GM19372 (cell line): ENCODE results near the gene ZG16.
"Not testable (repeated sequence)": the region's sequence is repeated elsewhere in the genome, so short reads cannot be mapped to it uniquely, and the experiment has no call there.

Experiments used
- ATAC-seq: cut with Tn5 transposase; IDR thresholded peaks from one replicate; pipeline ENCODE4 v1.9.1; 2021; ENCODE audit warnings: mild to moderate bottlenecking, low read depth, moderate library complexity; ENCODE audit not compliant: unreplicated experiment

ZG16 gene

GRCh38 chr16:29783094-29783953, 5.3 kb downstream of the ZG16 start:
- ATAC-seq = not testable (repeated sequence)

GRCh38 chr16:29784157-29784556, 6.1 kb downstream of the ZG16 start:
- ATAC-seq = no peak

GRCh38 chr16:29784901-29785500, 6.9 kb downstream of the ZG16 start:
- no peak for ATAC-seq

- ATAC-seq = not testable (repeated sequence)
Measured at GRCh38 chr16:29787155-29787554, 9.1 kb downstream of the ZG16 start.

GRCh38 chr16:29789775-29790182, 11.7 kb downstream of the ZG16 start:
- no peak for ATAC-seq

GRCh38 chr16:29790183-29790948, 12.3 kb downstream of the ZG16 start, which contains the start of gene KIF22:
Gene KIF22, plus strand, starts transcription at chr16:29790751. Its CDS starts 9 bp downstream, at chr16:29790760.
- ATAC-seq = peak; percentile 92

GRCh38 chr16:29790949-29791844, 13.1 kb downstream of the ZG16 start:
- peak; percentile 24 for ATAC-seq

GRCh38 chr16:29791845-29792807, 14.1 kb downstream of the ZG16 start:
- ATAC-seq = no peak

GRCh38 chr16:29793153-29793552, 15.1 kb downstream of the ZG16 start:
- not testable (repeated sequence) for ATAC-seq

GRCh38 chr16:29794231-29794710, 16.2 kb downstream of the ZG16 start:
- ATAC-seq = no peak

GRCh38 chr16:29802416-29802935, 24.4 kb downstream of the ZG16 start:
- ATAC-seq = no peak

GRCh38 chr16:29804020-29804419, 26.0 kb downstream of the ZG16 start:
- no peak for ATAC-seq

- ATAC-seq = no peak
Measured at GRCh38 chr16:29804455-29805231, 26.6 kb downstream of the ZG16 start.

GRCh38 chr16:29805232-29806098, 27.4 kb downstream of the ZG16 start:
- peak; percentile 60 for ATAC-seq

- ATAC-seq = no peak
Measured at GRCh38 chr16:29806099-29806579, 28.1 kb downstream of the ZG16 start, which contains the start of gene MAZ. Gene MAZ, plus strand, starts transcription at chr16:29806529. Its CDS starts 173 bp downstream, at chr16:29806702.

- ATAC-seq = no peak
Measured at GRCh38 chr16:29806641-29807425, 28.8 kb downstream of the ZG16 start.
